Testis (tissue), 2 donors: ENCODE measurements around the gene SUSD3.

Experiments used
- CTCF ChIP-seq, 3 experiments: fragments of 450-650 bp in 2 of 3; fragments of 200-600 bp in 1 of 3; sonication (generic) in 1 of 3; IDR thresholded peaks; one replicate each; pipeline ENCODE4 v1.5.1; 2016 to 2019; ENCODE audit warnings: antibody characterized with exemption in 3 of 3, mild to moderate bottlenecking in 2 of 3, moderate library complexity in 1 of 3
- POLR2A ChIP-seq: fragments of 450-650 bp; IDR thresholded peaks from one replicate; pipeline ENCODE4 v1.6.1; 2017; ENCODE audit warnings: antibody characterized with exemption, mild to moderate bottlenecking, moderate library complexity

- no peak for TF ChIP-seq CTCF (IDR thresholded peaks at IDR 0.05)
- TF ChIP-seq POLR2A, result no peak
These were observed 70.3 kb downstream of the SUSD3 start for GRCh38 chr9:93128715-93129224.
